Tibial nerve (tissue), 4 donors: Measurements from ENCODE around the gene BAHCC1. TPM values are rescaled to one million over a fixed set of nuclear protein-coding genes. Genes with fewer than 3 reads are reported as not detected.

Experiments used
- DNase-seq, 2 donors: peaks; one replicate each; pipeline ENCODE4 v3.0.0-alpha.2; 2019; ENCODE audit warnings: low spot score in 2 of 2
- H3K27ac ChIP-seq, 4 donors: fragments of 200-600 bp; sonication (generic) in 3 of 4; one replicate each; pipeline ENCODE4 v1.5.1; 2017 to 2019; ENCODE audit warnings: mild to moderate bottlenecking in 1 of 4
- H3K27me3 ChIP-seq, 2 donors: fragments of 200-600 bp; sonication (generic) in 1 of 2; one replicate each; pipeline versions ENCODE4 v1.5.1 to v1.6.0; 2017 to 2019
- H3K36me3 ChIP-seq, 3 donors: fragments of 200-600 bp; sonication (generic); one replicate each; pipeline ENCODE4 v1.5.1; 2018 to 2019
- H3K4me1 ChIP-seq, 4 donors: fragments of 200-600 bp; sonication (generic) in 3 of 4; one replicate each; pipeline ENCODE4 v1.5.1; 2017 to 2019
- H3K4me3 ChIP-seq, 4 donors: fragments of 200-600 bp; sonication (generic) in 3 of 4; one replicate each; pipeline ENCODE4 v1.5.1; 2017 to 2019; ENCODE audit warnings: mild to moderate bottlenecking in 1 of 4, moderate library complexity in 1 of 4
- H3K9me3 ChIP-seq, 4 donors: fragments of 200-600 bp; sonication (generic) in 3 of 4; one replicate each; pipeline ENCODE4 v1.5.1; 2017 to 2019
- EP300 ChIP-seq, 2 donors: sonication (generic); formaldehyde crosslinking; IDR thresholded peaks; one replicate each; pipeline ENCODE4 v1.6.1; 2017; ENCODE audit warnings: antibody characterized with exemption in 2 of 2, mild to moderate bottlenecking in 1 of 2
- POLR2A ChIP-seq, 2 donors: fragments of 450-650 bp; IDR thresholded peaks; one replicate each; pipeline ENCODE4 v1.6.1; 2017; ENCODE audit warnings: antibody characterized with exemption in 2 of 2, mild to moderate bottlenecking in 2 of 2, moderate library complexity in 2 of 2
- WGBS, 2 donors: methylation state at CpG; one replicate each; pipeline ENCODE4 v1.1.5; 2018; 5-methylcytosine and 5-hydroxymethylcytosine counted together
- total RNA-seq, 4 donors: library from RNA; depleted of rRNA; stranded (reverse); fragments of >200 nt; gene quantifications; one replicate each; pipeline ENCODE4 v1.1.0, GENCODE V29; 2016
- TF ChIP-seq, protein P1 (sequence below), 5 experiments: fragments of 200-600 bp in 3 of 5; fragments of 450-650 bp in 2 of 5; sonication (generic) in 3 of 5; IDR thresholded peaks; one replicate each; pipeline ENCODE4 v1.5.1; 2016 to 2019; ENCODE audit warnings: antibody characterized with exemption in 5 of 5, mild to moderate bottlenecking in 3 of 5, moderate library complexity in 2 of 5

BAHCC1 gene
- total RNA-seq, 4 donors from 2014 or later: 15.1 to 38.7 (median 27.4) TPM

DNA sequence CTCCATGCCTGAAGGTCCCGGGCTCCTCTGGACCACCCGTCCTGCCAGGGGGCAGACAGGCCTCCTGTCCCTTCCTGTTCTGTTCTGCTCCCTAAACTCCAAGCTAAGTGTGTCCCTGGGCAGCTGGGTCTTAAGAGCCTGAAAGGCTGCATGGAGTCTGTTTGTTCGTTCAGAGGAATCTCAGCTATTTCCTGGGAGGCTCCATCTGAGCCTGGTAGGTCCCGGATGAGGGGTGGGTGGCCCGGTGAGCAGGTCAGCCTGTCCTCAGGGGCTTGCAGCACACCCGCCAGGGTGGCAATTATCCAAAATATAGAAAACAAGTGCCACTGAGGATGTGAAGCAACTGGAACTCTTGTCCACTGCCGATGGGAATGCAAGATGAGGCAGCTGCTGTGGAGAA, 104.8 kb downstream of the BAHCC1 start:
- 43% methylated on average over 7 of the region's 7 CpGs for WGBS, 2 donors
- no peaks in the 10 kb centered on the region for H3K27me3 ChIP-seq
- no peak overlapping the region for H3K27ac ChIP-seq
- TF ChIP-seq, protein P1, sequence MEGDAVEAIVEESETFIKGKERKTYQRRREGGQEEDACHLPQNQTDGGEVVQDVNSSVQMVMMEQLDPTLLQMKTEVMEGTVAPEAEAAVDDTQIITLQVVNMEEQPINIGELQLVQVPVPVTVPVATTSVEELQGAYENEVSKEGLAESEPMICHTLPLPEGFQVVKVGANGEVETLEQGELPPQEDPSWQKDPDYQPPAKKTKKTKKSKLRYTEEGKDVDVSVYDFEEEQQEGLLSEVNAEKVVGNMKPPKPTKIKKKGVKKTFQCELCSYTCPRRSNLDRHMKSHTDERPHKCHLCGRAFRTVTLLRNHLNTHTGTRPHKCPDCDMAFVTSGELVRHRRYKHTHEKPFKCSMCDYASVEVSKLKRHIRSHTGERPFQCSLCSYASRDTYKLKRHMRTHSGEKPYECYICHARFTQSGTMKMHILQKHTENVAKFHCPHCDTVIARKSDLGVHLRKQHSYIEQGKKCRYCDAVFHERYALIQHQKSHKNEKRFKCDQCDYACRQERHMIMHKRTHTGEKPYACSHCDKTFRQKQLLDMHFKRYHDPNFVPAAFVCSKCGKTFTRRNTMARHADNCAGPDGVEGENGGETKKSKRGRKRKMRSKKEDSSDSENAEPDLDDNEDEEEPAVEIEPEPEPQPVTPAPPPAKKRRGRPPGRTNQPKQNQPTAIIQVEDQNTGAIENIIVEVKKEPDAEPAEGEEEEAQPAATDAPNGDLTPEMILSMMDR (IDR thresholded peaks at IDR 0.05): no peak
- TF ChIP-seq POLR2A (IDR thresholded peaks at IDR 0.05) (no peak), EP300 (IDR thresholded peaks at IDR 0.05) (no peak)
- no peak for DNase-seq
- no peaks in the 10 kb centered on the region for H3K9me3 ChIP-seq
- H3K4me1 ChIP-seq: peaks cover 0 to 7% (median 0%) of the 10 kb centered on the region in 4 donors
- H3K36me3 ChIP-seq: no peaks in the 10 kb centered on the region
- H3K4me3 ChIP-seq: no peak overlapping the region

- no peak overlapping the region for H3K4me3 ChIP-seq
- H3K9me3 ChIP-seq: no peaks in the 10 kb centered on the region
- H3K4me1 ChIP-seq: peaks cover 0 to 7% (median 0%) of the 10 kb centered on the region in 4 donors
- no peak for DNase-seq
- H3K27ac ChIP-seq: no peak overlapping the region
- 68 to 70% methylated on average over 8 to 12 of the region's 12 CpGs for WGBS, 2 donors
- TF ChIP-seq POLR2A (IDR thresholded peaks at IDR 0.05) (no peak), EP300 (IDR thresholded peaks at IDR 0.05) (no peak)
- TF ChIP-seq, protein P1 (IDR thresholded peaks at IDR 0.05): no peak
- H3K36me3 ChIP-seq: no peaks in the 10 kb centered on the region
- no peaks in the 10 kb centered on the region for H3K27me3 ChIP-seq
Observed at GRCh38 chr17:81502471-81503017, 107.3 kb downstream of the BAHCC1 start.

- TF ChIP-seq POLR2A (IDR thresholded peaks at IDR 0.05) (no peak), EP300 (IDR thresholded peaks at IDR 0.05) (no peak)
- TF ChIP-seq, protein P1 (IDR thresholded peaks at IDR 0.05): no peak
- Histone ChIP-seq H3K27me3 (no peaks in the 10 kb centered on the region), H3K9me3 (no peaks in the 10 kb centered on the region), H3K4me1 (peaks cover 0 to 12% (median 0%) of the 10 kb centered on the region in 4 donors), H3K36me3 (peaks cover 0 to 10% (median 0%) of the 10 kb centered on the region in 3 donors), H3K27ac (no peak overlapping the region), H3K4me3 (no peak overlapping the region)
- DNase-seq: no peak
Observed at GRCh38 chr17:81503619-81504018, 108.4 kb downstream of the BAHCC1 start.

DNA sequence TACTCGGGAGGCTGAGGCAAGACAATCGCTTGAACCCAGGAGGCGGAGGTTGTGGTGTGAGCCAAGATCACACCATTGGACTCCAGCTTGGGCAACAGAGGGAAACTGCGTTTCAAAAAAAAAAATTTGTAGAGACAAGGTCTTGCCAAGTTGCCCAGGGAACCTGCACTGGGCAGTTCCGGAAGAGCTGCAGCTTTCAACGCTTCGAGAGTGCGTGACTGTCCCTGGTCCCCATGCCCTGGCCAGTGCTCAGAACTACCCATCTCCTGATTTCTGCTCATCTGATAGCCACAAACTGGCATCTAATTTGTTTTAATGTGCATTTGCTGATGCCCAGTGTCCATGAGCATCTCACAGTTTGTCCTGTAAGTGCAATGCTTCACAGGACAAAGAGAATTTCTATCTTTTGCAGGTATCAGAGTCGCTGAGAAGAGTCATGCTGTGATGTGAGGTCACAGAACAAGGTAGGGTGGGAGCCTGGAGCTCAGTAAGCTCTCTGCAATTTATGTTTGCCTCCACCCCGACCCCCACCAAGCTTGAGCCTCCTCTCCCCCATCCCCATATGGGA, 113.5 kb downstream of the BAHCC1 start:
- Histone ChIP-seq H3K4me3 (peak overlapping the region; percentile 90 to 96 (median 95)), H3K36me3 (peaks cover 0 to 48% (median 17%) of the 10 kb centered on the region in 3 donors), H3K27ac (peak overlapping the region in 3 of 4 donors; percentile 94 to 100 (median 96)), H3K9me3 (no peaks in the 10 kb centered on the region), H3K27me3 (no peaks in the 10 kb centered on the region), H3K4me1 (peaks cover 0 to 18% (median 13%) of the 10 kb centered on the region in 4 donors)
- WGBS, 2 donors: 58 to 68% methylated on average over 10 of the region's 10 CpGs
- DNase-seq: no peak
- TF ChIP-seq, protein P1 (IDR thresholded peaks at IDR 0.05): no peak
- TF ChIP-seq POLR2A (IDR thresholded peaks at IDR 0.05): no peak
- TF ChIP-seq EP300 (IDR thresholded peaks at IDR 0.05): no peak

- Histone ChIP-seq H3K4me3 (peak overlapping the region; percentile 90 to 96 (median 95)), H3K27me3 (no peaks in the 10 kb centered on the region), H3K36me3 (peaks cover 0 to 48% (median 17%) of the 10 kb centered on the region in 3 donors), H3K4me1 (peaks cover 0 to 24% (median 16%) of the 10 kb centered on the region in 4 donors), H3K9me3 (no peaks in the 10 kb centered on the region), H3K27ac (peak overlapping the region; percentile 19 to 100 (median 95))
- DNase-seq: no peak
- WGBS, 2 donors: 13 to 15% methylated on average over 12 of the region's 12 CpGs
- TF ChIP-seq, protein P1 (IDR thresholded peaks at IDR 0.05): no peak
- TF ChIP-seq EP300 (IDR thresholded peaks at IDR 0.05): no peak
- no peak for TF ChIP-seq POLR2A (IDR thresholded peaks at IDR 0.05)
Observed at GRCh38 chr17:81509207-81509971, 114.1 kb downstream of the BAHCC1 start.
